ENCODE measurements around the gene CCDC97.

The CCDC97 gene

GRCh38 chr19:41310033-41310831 lies at the start of gene CCDC97:
CCDC97 (plus strand) TSS chr19:41310172; CDS start chr19:41310311, 139 bp downstream.
- Mint-ChIP-seq H3K27me3 (no peaks in the 10 kb centered on the region), H3K4me1 (peaks cover 36 to 59% of the 10 kb centered on the region in 2 donors), H3K9me3 (no peaks in the 10 kb centered on the region), H3K36me3 (peaks cover 23 to 52% of the 10 kb centered on the region in 2 donors), H3K4me3 (peak within 1 kb of the TSS; percentile 94 to 99), H3K27ac (peak within 1 kb of the TSS; percentile 99)
- ATAC-seq (replicated peaks) (peak; percentile 72 to 82), DNase-seq (peak; percentile 87)

GRCh38 chr19:41261474-41262190 lies 48.3 kb upstream of the CCDC97 start:
- H3K27me3 Mint-ChIP-seq, result no peaks in the 10 kb centered on the region
- ATAC-seq (replicated peaks), result no peak
- peaks cover 15% of the 10 kb centered on the region in 2 donors for H3K36me3 Mint-ChIP-seq
- no peak for DNase-seq
- peak overlapping the region; percentile 95 to 100 for H3K4me3 Mint-ChIP-seq
- H3K4me1 Mint-ChIP-seq, result peaks cover 19 to 33% of the 10 kb centered on the region in 2 donors
- H3K27ac Mint-ChIP-seq, result peak overlapping the region; percentile 100
- H3K9me3 Mint-ChIP-seq, result peaks cover 0 to 1% of the 10 kb centered on the region in 2 donors

- ATAC-seq (replicated peaks), result peak; percentile 40 to 57
- H3K36me3 Mint-ChIP-seq, result peaks cover 16 to 20% of the 10 kb centered on the region in 2 donors
These were observed 46.7 kb upstream of the CCDC97 start for GRCh38 chr19:41263042-41263849.

GRCh38 chr19:41263850-41264580 lies 46.0 kb upstream of the CCDC97 start, which contains the start of gene HNRNPUL1:
HNRNPUL1 (plus strand) TSS chr19:41264372; CDS start chr19:41264504, 132 bp downstream.
- DNase-seq (peak; percentile 100), ATAC-seq (replicated peaks) (peak; percentile 70 to 78)
- Mint-ChIP-seq H3K27me3 (no peaks in the 10 kb centered on the region), H3K4me3 (peak within 1 kb of the TSS; percentile 95 to 100), H3K36me3 (peaks cover 18 to 20% of the 10 kb centered on the region in 2 donors), H3K27ac (peak within 1 kb of the TSS; percentile 100), H3K4me1 (peaks cover 29 to 47% of the 10 kb centered on the region in 2 donors), H3K9me3 (peaks cover 0 to 1% of the 10 kb centered on the region in 2 donors)

More at GRCh38 chr19:41263042-41263849, 46.7 kb upstream of the CCDC97 start:
- peak; percentile 84 for DNase-seq
- no peaks in the 10 kb centered on the region for H3K27me3 Mint-ChIP-seq
- H3K27ac Mint-ChIP-seq, result peak overlapping the region; percentile 100
- peaks cover 29 to 47% of the 10 kb centered on the region in 2 donors for H3K4me1 Mint-ChIP-seq
- peaks cover 0 to 1% of the 10 kb centered on the region in 2 donors for H3K9me3 Mint-ChIP-seq
- H3K4me3 Mint-ChIP-seq, result peak overlapping the region; percentile 95 to 100

- H3K4me3 Mint-ChIP-seq, result peak overlapping the region; percentile 95 to 100
- DNase-seq, result peak; percentile 30
These were observed 45.2 kb upstream of the CCDC97 start for GRCh38 chr19:41264581-41265394.

GRCh38 chr19:41265395-41266153 lies 44.4 kb upstream of the CCDC97 start:
- peaks cover 18 to 20% of the 10 kb centered on the region in 2 donors for H3K36me3 Mint-ChIP-seq
- no peaks in the 10 kb centered on the region for H3K27me3 Mint-ChIP-seq
- H3K9me3 Mint-ChIP-seq, result no peaks in the 10 kb centered on the region
- H3K27ac Mint-ChIP-seq, result peak overlapping the region; percentile 100
- peak overlapping the region; percentile 95 to 100 for H3K4me3 Mint-ChIP-seq
- ATAC-seq (replicated peaks), result no peak
- peaks cover 29 to 47% of the 10 kb centered on the region in 2 donors for H3K4me1 Mint-ChIP-seq
- no peak for DNase-seq

More at GRCh38 chr19:41264581-41265394, 45.2 kb upstream of the CCDC97 start:
- peak in 1 of 2 donors; percentile 0 for ATAC-seq (replicated peaks)
- Mint-ChIP-seq H3K27ac (peak overlapping the region; percentile 100), H3K4me1 (peaks cover 29 to 47% of the 10 kb centered on the region in 2 donors), H3K27me3 (no peaks in the 10 kb centered on the region), H3K9me3 (no peaks in the 10 kb centered on the region), H3K36me3 (peaks cover 18 to 20% of the 10 kb centered on the region in 2 donors)

GRCh38 chr19:41269055-41269454 lies 40.9 kb upstream of the CCDC97 start:
- Mint-ChIP-seq H3K4me1 (peaks cover 25 to 30% of the 10 kb centered on the region in 2 donors), H3K4me3 (no peak overlapping the region), H3K27ac (no peak overlapping the region), H3K36me3 (peaks cover 39 to 49% of the 10 kb centered on the region in 2 donors), H3K9me3 (no peaks in the 10 kb centered on the region), H3K27me3 (no peaks in the 10 kb centered on the region)
- no peak for ATAC-seq (replicated peaks)
- DNase-seq, result no peak

GRCh38 chr19:41269571-41269970 lies 40.4 kb upstream of the CCDC97 start:
- ATAC-seq (replicated peaks), result no peak
- H3K36me3 Mint-ChIP-seq, result peaks cover 40 to 53% of the 10 kb centered on the region in 2 donors
- H3K27ac Mint-ChIP-seq, result no peak overlapping the region

GRCh38 chr19:41273076-41273475 lies 36.9 kb upstream of the CCDC97 start:
- Mint-ChIP-seq H3K4me1 (peaks cover 0 to 4% of the 10 kb centered on the region in 2 donors), H3K4me3 (no peak overlapping the region), H3K27ac (no peak overlapping the region), H3K9me3 (no peaks in the 10 kb centered on the region), H3K27me3 (no peaks in the 10 kb centered on the region), H3K36me3 (peaks cover 33 to 56% of the 10 kb centered on the region in 2 donors)
- DNase-seq, result no peak
- ATAC-seq (replicated peaks), result no peak

More at GRCh38 chr19:41269571-41269970, 40.4 kb upstream of the CCDC97 start:
- Mint-ChIP-seq H3K9me3 (no peaks in the 10 kb centered on the region), H3K4me3 (no peak overlapping the region), H3K4me1 (peaks cover 25 to 30% of the 10 kb centered on the region in 2 donors), H3K27me3 (no peaks in the 10 kb centered on the region)
- no peak for DNase-seq

- Mint-ChIP-seq H3K4me3 (no peak overlapping the region), H3K27me3 (no peaks in the 10 kb centered on the region), H3K36me3 (peaks cover 41 to 69% of the 10 kb centered on the region in 2 donors), H3K9me3 (no peaks in the 10 kb centered on the region), H3K4me1 (peaks cover 0 to 5% of the 10 kb centered on the region in 2 donors), H3K27ac (peak overlapping the region; percentile 89)
- no peak for ATAC-seq (replicated peaks)
- no peak for DNase-seq
These were observed 35.2 kb upstream of the CCDC97 start for GRCh38 chr19:41274802-41275201.

GRCh38 chr19:41276231-41276630 lies 33.7 kb upstream of the CCDC97 start:
- ATAC-seq (replicated peaks) (no peak), DNase-seq (no peak)
- H3K4me1 Mint-ChIP-seq, result peaks cover 0 to 5% of the 10 kb centered on the region in 2 donors
- no peaks in the 10 kb centered on the region for H3K27me3 Mint-ChIP-seq
- H3K9me3 Mint-ChIP-seq, result no peaks in the 10 kb centered on the region
- peaks cover 44 to 76% of the 10 kb centered on the region in 2 donors for H3K36me3 Mint-ChIP-seq
- H3K27ac Mint-ChIP-seq, result no peak overlapping the region
- no peak overlapping the region for H3K4me3 Mint-ChIP-seq

- Mint-ChIP-seq H3K27ac (no peak overlapping the region), H3K36me3 (peaks cover 37 to 63% of the 10 kb centered on the region in 2 donors), H3K4me3 (no peak overlapping the region), H3K9me3 (no peaks in the 10 kb centered on the region), H3K4me1 (peaks cover 0 to 4% of the 10 kb centered on the region in 2 donors), H3K27me3 (no peaks in the 10 kb centered on the region)
- DNase-seq (no peak), ATAC-seq (replicated peaks) (no peak)
These were observed 31.5 kb upstream of the CCDC97 start for GRCh38 chr19:41278478-41278877.

Measured in stimulated activated naive B cell treated with anti-CD40 and anti-IgM and Interleukin-4, amounts not matched to agents 10 μg/mL and 1 μg/mL and 100 μg/mL, for 72 hours (primary cell).